ENCODE measurements around the gene ZWILCH.

ZWILCH gene

GRCh38 chr15:66558271-66558670 is 53.1 kb downstream of the ZWILCH start:
- DNase-seq, result no peak

- DNase-seq, result no peak
These were observed 55.9 kb downstream of the ZWILCH start for GRCh38 chr15:66560856-66561525.

DNA sequence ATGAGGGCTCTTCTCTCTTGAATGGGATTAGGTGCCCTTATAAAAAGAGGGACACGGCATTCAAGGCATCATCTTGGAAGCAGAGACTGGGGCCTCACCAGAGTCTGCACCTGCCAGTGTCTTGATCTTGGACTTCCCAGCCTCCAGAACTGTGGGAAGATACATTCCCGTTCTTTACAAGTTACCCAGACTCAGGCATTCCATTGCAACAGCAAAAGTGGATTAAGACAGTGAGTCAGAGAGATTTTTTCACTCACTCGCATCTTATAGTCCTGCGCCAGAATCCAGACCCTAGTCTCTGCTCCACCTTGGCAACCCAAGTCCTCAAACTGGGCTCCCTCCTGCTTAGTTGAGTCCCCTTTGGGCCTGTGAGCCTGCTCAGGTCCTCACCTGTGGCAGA is 58.0 kb downstream of the ZWILCH start:
- DNase-seq, result no peak

GRCh38 chr15:66563566-66564110 is 58.5 kb downstream of the ZWILCH start:
- DNase-seq, result no peak

DNA sequence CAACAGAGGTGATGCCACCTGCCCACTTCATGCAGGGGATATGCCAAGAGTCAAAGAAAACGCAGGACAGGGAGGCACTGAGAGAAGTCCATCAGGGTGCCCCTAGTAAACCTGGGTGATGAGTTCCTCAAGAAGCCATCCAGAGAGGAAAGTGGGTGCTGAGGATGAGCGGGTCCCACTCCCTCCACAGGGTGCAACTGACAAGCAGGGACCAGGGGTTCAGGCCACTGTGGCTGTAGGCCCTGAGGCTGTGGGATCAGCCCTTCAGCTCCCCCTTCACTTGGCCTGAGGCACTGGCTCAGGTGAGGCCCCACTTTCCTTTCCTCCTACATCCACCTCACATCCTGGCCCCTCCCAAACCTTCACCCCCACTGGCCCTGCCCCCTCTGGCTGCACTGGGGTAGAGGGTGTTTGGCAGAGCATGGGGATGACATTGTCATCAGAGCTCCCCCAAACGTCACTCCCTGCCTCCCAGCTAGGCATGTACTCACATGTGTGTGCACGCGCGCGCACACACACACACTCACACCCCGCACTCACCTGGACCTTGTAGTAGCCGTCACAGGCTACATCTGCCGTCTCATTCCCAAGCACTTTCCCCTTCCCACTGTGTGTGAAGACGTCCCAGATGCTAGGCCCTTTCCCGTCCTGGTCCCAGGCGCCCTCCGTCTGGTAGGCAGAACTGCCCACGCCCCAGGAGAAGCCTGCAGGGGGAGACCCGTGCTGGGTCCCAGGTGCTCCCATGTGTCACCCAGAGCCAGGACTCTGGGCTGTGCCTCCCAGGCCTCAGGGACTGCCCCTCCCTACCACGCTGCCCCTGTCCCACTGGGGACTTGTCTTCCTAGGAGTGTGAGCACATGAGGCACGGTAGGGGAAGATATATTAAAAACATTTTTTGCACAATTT is 59.3 kb downstream of the ZWILCH start:
- DNase-seq, result no peak

GRCh38 chr15:66565141-66565641 is 60.1 kb downstream of the ZWILCH start:
- DNase-seq, result no peak

DNA sequence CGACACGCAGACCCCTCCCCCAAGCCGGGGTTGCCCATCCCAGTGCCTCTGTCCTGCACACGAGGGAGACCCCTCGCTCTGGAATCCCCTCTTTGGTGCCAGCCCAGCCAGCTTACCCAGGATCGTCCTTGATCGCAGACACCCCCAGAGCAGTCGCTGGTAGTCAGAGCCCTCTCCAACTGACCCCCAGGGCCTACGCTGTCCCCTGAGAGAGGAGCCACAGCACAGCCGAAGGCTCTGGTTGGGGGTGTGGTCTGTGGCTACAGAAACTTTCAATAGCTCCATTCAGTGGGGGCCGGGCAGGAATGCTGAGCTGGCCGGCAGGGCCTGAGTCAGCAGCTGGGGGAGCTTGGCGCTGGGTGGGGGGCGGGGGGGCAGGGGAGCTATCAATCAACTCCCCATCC is 60.6 kb downstream of the ZWILCH start, which contains the start of gene LCTL:
Gene LCTL (minus strand): TSS at position 258 of the 404 bp plus-strand sequence. CDS start 633 bp downstream, outside the sequence.
- DNase-seq, result no peak

DNA sequence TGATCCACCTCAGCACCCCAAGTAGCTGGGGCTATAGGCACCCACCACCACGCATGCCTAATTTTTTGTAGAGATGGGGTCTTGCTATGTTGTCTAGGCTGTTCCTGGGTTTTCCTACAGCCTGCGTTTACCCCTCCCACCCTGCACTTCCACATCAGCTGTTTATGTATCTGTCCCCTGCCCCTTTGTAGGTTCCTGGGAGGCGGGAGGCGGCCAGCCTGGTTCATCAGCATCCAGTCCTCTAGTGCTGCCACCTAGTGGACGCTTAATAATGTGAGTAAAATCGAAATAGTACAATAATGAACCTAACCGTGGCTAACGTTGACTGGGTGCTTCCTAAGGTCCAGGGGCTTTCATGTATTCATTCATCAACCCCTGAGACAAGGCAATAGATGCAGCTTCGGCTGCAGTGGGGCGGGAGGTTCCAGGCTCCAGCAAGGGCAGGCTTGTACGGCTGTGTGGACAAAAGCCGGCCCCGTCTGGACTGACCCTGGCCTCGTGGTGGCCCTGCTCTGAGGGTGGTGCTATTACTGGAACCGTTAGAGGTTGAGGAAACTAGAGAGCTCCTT is 61.9 kb downstream of the ZWILCH start:
- peak; percentile 93 for DNase-seq

- DNase-seq, result no peak
These were observed 62.8 kb downstream of the ZWILCH start for GRCh38 chr15:66567897-66568296.

GRCh38 chr15:66569461-66570137 is 64.5 kb downstream of the ZWILCH start:
- no peak for DNase-seq

DNA sequence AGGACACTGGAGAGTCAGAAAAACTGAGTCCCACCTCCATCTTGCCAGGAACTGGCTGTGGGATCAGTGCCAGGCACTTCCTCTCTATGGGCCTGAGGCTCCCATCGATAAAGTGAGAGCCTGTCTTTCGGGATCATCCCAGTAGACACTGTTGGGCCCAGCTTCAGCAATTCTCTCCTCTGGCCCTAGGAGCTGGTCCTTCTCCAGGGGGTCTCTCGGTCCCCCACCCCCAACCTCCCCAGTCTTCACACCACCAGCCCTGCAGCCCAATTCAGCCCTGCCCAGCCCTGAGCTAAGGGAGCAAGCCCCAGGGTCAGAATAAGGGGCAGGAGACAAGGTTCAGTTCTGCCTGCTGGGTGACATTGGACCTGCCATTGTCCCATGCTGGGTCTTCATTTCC is 65.2 kb downstream of the ZWILCH start:
- DNase-seq, result no peak

- no peak for DNase-seq
These were observed 65.8 kb downstream of the ZWILCH start for GRCh38 chr15:66570842-66571478.

GRCh38 chr15:66572146-66572545 is 67.0 kb downstream of the ZWILCH start:
- no peak for DNase-seq

DNA sequence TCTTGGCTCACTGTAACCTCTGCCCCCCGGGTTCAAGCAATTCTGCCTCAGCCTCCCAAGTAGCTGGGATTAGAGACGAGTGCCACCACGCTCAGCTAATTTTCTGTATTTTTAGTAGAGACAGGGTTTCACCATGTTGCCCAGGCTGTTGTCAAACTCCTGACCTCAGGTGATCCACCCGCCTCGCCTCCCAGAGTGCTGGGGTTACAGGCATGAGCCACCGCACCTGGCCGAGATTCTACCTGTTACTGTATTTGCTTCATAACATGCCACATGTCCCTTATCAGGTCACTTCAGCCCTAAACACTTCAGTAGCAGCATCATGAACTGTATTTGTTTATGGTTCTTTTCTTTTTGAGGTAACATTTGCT is 68.2 kb downstream of the ZWILCH start:
- DNase-seq, result no peak

- no peak for DNase-seq
These were observed 68.8 kb downstream of the ZWILCH start for GRCh38 chr15:66573719-66574595.

GRCh38 chr15:66574596-66574950 is 69.4 kb downstream of the ZWILCH start:
- DNase-seq, result no peak

DNA sequence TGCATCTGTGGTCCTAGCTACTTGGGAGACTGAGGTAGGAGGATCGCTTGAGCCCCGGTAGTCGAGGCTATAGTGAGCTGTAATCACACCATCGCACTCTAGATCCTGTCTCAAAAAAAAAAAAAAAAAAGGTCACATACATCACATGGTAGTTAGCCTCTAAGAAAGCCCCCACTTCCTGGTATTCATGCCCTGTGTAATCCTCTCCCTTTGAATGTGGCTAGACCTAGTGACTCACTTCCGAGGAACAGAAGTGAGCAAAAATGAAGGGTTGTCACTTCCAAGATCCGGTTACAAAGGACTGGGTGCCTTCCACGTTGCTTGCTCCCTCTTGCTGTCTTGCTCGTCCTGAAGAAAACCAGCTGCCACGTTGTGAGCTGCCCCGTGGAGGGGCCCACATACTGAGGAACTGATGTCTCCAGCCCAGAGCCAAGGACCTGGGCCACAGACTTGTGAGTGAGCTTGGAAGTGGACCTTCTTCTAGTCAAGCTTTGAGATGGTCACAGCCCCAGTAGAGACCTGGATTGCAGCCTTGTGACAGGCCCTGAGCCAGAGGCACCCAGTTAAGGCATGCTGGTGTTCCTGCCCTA is 73.3 kb downstream of the ZWILCH start:
- DNase-seq, result no peak

- no peak for DNase-seq
These were observed 75.5 kb downstream of the ZWILCH start for GRCh38 chr15:66580643-66581042.

- no peak for DNase-seq
These were observed 76.9 kb downstream of the ZWILCH start for GRCh38 chr15:66581972-66582537.

DNA sequence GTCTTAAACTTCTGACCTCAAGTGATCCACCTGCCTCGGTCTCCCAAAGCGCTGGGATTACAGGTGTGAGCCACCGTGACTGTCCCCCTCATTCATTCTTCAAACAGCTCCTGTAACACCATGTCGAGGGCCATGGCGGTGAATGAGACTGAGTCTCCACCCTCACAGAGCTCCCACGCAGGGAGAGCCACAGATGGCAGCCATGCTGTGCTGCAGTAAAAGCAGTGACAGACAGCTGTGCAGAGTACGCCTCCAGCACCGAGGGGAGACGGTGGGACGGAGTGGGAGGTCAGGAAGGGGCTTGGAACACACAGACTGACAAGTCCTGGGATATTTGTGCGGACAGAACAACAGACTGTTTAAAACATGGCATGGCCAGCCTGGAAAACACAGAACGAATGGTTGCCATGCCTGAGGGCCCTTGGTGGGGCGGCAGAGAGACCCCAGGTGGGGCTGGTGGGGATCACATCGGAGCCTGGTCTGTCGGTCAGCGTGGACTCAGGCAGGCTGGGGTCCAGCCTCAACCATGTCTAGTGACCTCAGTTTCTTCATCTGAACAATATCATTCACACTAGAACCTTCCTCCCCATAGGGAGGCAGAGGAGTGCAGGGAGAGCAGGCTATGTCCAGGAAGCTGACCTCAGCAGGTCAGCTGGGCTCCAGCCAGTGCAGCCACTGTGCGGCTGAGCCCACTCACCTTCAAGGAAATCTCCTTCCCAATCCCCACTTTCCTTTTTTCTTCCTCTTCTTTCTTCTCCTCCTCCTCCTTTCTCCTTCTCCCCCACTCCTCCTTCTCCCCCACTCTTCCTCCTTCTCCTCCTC is 81.2 kb downstream of the ZWILCH start:
- DNase-seq, result no peak

All from hematopoietic multipotent progenitor cell treated with erythropoietin and hydrocortisone succinate and interleukin-3 and kit ligand, for 6 days (in vitro differentiated cells).